GM23338 (cell line): ENCODE measurements around the gene UNC5A. TPM values are rescaled to one million over a fixed set of nuclear protein-coding genes. Genes with fewer than 3 reads are reported as not detected.

Experiments used
- ATAC-seq: fragments of 200-7000 bp; cut with Tn5 transposase; 3 replicates; pipeline ENCODE4 v1.9.1; 2020
- DNase-seq: peaks from one replicate; pipeline ENCODE4 v3.0.0-alpha.2; 2015; ENCODE audit warnings: low spot score
- H2AFZ ChIP-seq: fragments of 200-600 bp; sonication (generic); 2 replicates; pipeline ENCODE4 v1.8.0; 2016; ENCODE audit warnings: antibody characterized with exemption, mild to moderate bottlenecking, moderate library complexity
- H3F3A ChIP-seq: fragments of 200-600 bp; sonication (generic); replicated peaks from 2 replicates; pipeline ENCODE4 v1.8.0; 2017; ENCODE audit warnings: antibody characterized with exemption, mixed run types, low read depth
- H3K27ac ChIP-seq: fragments of 200-600 bp; sonication (generic); 2 replicates; pipeline ENCODE4 v1.6.1; 2016; ENCODE audit warnings: low read depth
- H3K27me3 ChIP-seq: fragments of 200-600 bp; sonication (generic); 2 replicates; pipeline ENCODE4 v1.8.0; 2016; ENCODE audit warnings: mild to moderate bottlenecking, mixed run types, moderate library complexity; ENCODE audit not compliant: insufficient read depth
- H3K36me3 ChIP-seq: fragments of 200-600 bp; sonication (generic); 2 replicates; pipeline ENCODE4 v1.8.0; 2016; ENCODE audit warnings: mild to moderate bottlenecking; ENCODE audit not compliant: insufficient read depth
- H3K4me1 ChIP-seq: fragments of 200-600 bp; sonication (generic); 2 replicates; pipeline ENCODE4 v1.8.0; 2016; ENCODE audit warnings: mild to moderate bottlenecking, moderate library complexity; ENCODE audit not compliant: insufficient read depth
- H3K4me2 ChIP-seq: fragments of 200-600 bp; sonication (generic); 2 replicates; pipeline ENCODE4 v1.7.1; 2017; ENCODE audit warnings: mixed run types
- H3K4me3 ChIP-seq: fragments of 200-600 bp; sonication (generic); 2 replicates; pipeline ENCODE4 v1.6.1; 2016; ENCODE audit warnings: mixed run types
- H3K79me2 ChIP-seq: fragments of 200-600 bp; sonication (generic); replicated peaks from 2 replicates; pipeline ENCODE4 v1.8.0; 2017; ENCODE audit warnings: mild to moderate bottlenecking; ENCODE audit not compliant: insufficient read depth
- H3K9me2 ChIP-seq: fragments of 200-600 bp; sonication (generic); 2 replicates; pipeline ENCODE4 v1.8.0; 2017; ENCODE audit not compliant: insufficient read depth
- H4K20me1 ChIP-seq: fragments of 200-600 bp; sonication (generic); replicated peaks from 2 replicates; pipeline ENCODE4 v1.8.0; 2017; ENCODE audit warnings: mild to moderate bottlenecking; ENCODE audit not compliant: insufficient read depth
- H3K27ac Mint-ChIP-seq: 2 replicates; pipeline ENCODE4 v1.8.0; 2020; ENCODE audit warnings: inconsistent platforms, mild to moderate bottlenecking, moderate library complexity, mixed read lengths
- H3K27me3 Mint-ChIP-seq: 3 replicates; pipeline ENCODE4 v1.8.0; 2022; ENCODE audit warnings: low read depth, mild to moderate bottlenecking, moderate library complexity, mixed read lengths, inconsistent platforms; ENCODE audit not compliant: insufficient read depth, poor library complexity
- H3K36me3 Mint-ChIP-seq: 3 replicates; pipeline ENCODE4 v1.8.0; 2021; ENCODE audit warnings: low read depth, mild to moderate bottlenecking, inconsistent platforms, moderate library complexity, mixed read lengths
- H3K4me1 Mint-ChIP-seq: 3 replicates; pipeline ENCODE4 v1.8.0; 2020; ENCODE audit warnings: mild to moderate bottlenecking, inconsistent platforms, mixed read lengths
- H3K4me3 Mint-ChIP-seq: 3 replicates; pipeline ENCODE4 v1.8.0; 2021; ENCODE audit warnings: moderate library complexity, mild to moderate bottlenecking, inconsistent platforms, mixed read lengths
- H3K9me3 Mint-ChIP-seq: 3 replicates; pipeline ENCODE4 v1.8.0; 2020; ENCODE audit warnings: moderate library complexity, mild to moderate bottlenecking, inconsistent platforms, mixed read lengths
- CTCF ChIP-seq, 2 experiments: fragments of 200-600 bp in 1 of 2; sonication (generic) in 1 of 2; conservative IDR thresholded peaks; 2 replicates each; pipeline versions ENCODE4 v1.5.1 to v1.6.1; 2016 to 2017; ENCODE audit warnings: antibody characterized with exemption in 2 of 2, low read depth in 2 of 2, mild to moderate bottlenecking in 2 of 2, moderate library complexity in 1 of 2
- ETS1 ChIP-seq: IDR thresholded peaks from 2 replicates; pipeline ENCODE4 v1.6.1; 2016; ENCODE audit warnings: antibody characterized with exemption
- EZH2phosphoT487 ChIP-seq: fragments of 200-600 bp; sonication (generic); IDR thresholded peaks from one replicate; pipeline ENCODE4 v1.8.1; 2018; ENCODE audit warnings: antibody characterized with exemption; ENCODE audit not compliant: unreplicated experiment
- NANOG ChIP-seq: IDR thresholded peaks from 2 replicates; pipeline ENCODE4 v1.6.1; 2016; ENCODE audit warnings: antibody characterized with exemption, borderline replicate concordance
- POLR2AphosphoS5 ChIP-seq: IDR thresholded peaks from 2 replicates; pipeline ENCODE4 v1.6.1; 2016; ENCODE audit warnings: antibody characterized with exemption, low read depth
- REST ChIP-seq: IDR thresholded peaks from one replicate; pipeline ENCODE4 v1.6.1; 2018; ENCODE audit warnings: antibody characterized with exemption; ENCODE audit not compliant: unreplicated experiment
- ZNF331 ChIP-seq: fragments of 250-450 bp; sonication (Bioruptor Pico); IDR thresholded peaks from 2 replicates; pipeline ENCODE4 v1.5.0; 2020; ENCODE audit warnings: low read depth, mild to moderate bottlenecking, moderate library complexity
- polyA plus RNA-seq: library from polyadenylated mRNA; unstranded; fragments of >200 nt; fragmentation: Nextera tagmentation; extraction: Ambion mirVana; gene quantifications from 2 replicates; pipeline ENCODE4 v1.2.1, GENCODE V29; 2016
- total RNA-seq: library from RNA; depleted of rRNA; stranded (reverse); fragments of >200 nt; shearing (Covaris generic); gene quantifications from 2 replicates; pipeline ENCODE4 v1.2.3, GENCODE V29; 2014

UNC5A gene
- total and polyA plus RNA-seq, 2 experiments from 2014 or later, result 0.92 to 3.9 TPM

GRCh38 chr5:176845392-176845713 lies 35.0 kb downstream of the UNC5A start:
- Histone ChIP-seq H3K4me1 (peaks cover under 1% of the 10 kb centered on the region; the same call in 1 of the 2 replicates), H2AFZ (no peak overlapping the region), H3K36me3 (no peaks in the 10 kb centered on the region), H4K20me1 (no peaks in the 10 kb centered on the region; the same call in 1 of the 2 replicates), H3K27ac (no peak overlapping the region), H3F3A (no peaks in the 10 kb centered on the region), H3K79me2 (no peaks in the 10 kb centered on the region), H3K4me3 (no peak overlapping the region), H3K4me2 (no peak overlapping the region), H3K9me2 (no peaks in the 10 kb centered on the region), H3K27me3 (no peaks in the 10 kb centered on the region)
- TF ChIP-seq CTCF (conservative IDR thresholded peaks at IDR 0.05; ENCODE audit: low read depth in 2 of 2) (peak in 1 of 2 experiments; percentile 8; a peak in 1 of 4 replicates), EZH2phosphoT487 (no peak)
- ATAC-seq (no peak; the same call in 1 of the 3 replicates), DNase-seq (no peak)
- Mint-ChIP-seq H3K9me3 (no peaks in the 10 kb centered on the region; the same call in 2 of the 3 replicates), H3K36me3 (no peaks in the 10 kb centered on the region), H3K27me3 (peaks cover 5% of the 10 kb centered on the region), H3K27ac (no peak overlapping the region), H3K4me1 (peaks cover 8% of the 10 kb centered on the region), H3K4me3 (no peak overlapping the region)

GRCh38 chr5:176846335-176847140 lies 36.2 kb downstream of the UNC5A start:
- H3K4me3 Mint-ChIP-seq, result no peak overlapping the region
- no peak for TF ChIP-seq POLR2AphosphoS5
- TF ChIP-seq NANOG, result no peak
- TF ChIP-seq ZNF331 (CRISPR knock-in tag), result no peak
- no peak for TF ChIP-seq ETS1
- no peak for TF ChIP-seq REST
- peak; percentile 42 for ATAC-seq
- Histone ChIP-seq H3K4me1 (no peaks in the 10 kb centered on the region), H3K79me2 (no peaks in the 10 kb centered on the region), H2AFZ (no peak overlapping the region), H3K4me2 (no peak overlapping the region), H3K27ac (no peak overlapping the region), H3K9me2 (no peaks in the 10 kb centered on the region), H4K20me1 (no peaks in the 10 kb centered on the region; the same call in 1 of the 2 replicates), H3F3A (no peaks in the 10 kb centered on the region), H3K36me3 (no peaks in the 10 kb centered on the region), H3K27me3 (no peaks in the 10 kb centered on the region), H3K4me3 (no peak overlapping the region)
- peaks cover 8% of the 10 kb centered on the region for H3K27me3 Mint-ChIP-seq
- DNase-seq, result peak; percentile 21
- H3K9me3 Mint-ChIP-seq, result no peaks in the 10 kb centered on the region; the same call in 2 of the 3 replicates
- H3K27ac Mint-ChIP-seq, result no peak overlapping the region
- H3K4me1 Mint-ChIP-seq, result peaks cover 5% of the 10 kb centered on the region; the same call in 2 of the 3 replicates
- no peaks in the 10 kb centered on the region for H3K36me3 Mint-ChIP-seq
